Fibroblast of lung (primary cell): ENCODE measurements around the gene MLPH.

Source experiments
- CTCF ChIP-seq, 2 donors: IDR thresholded peaks in 1 of 2; conservative IDR thresholded peaks in 1 of 2; 1 replicate in 1 of 2; 2 replicates in 1 of 2; pipeline ENCODE4 v1.5.1; 2011 to 2012; ENCODE audit warnings: low read length in 2 of 2, control low read depth in 1 of 2, inconsistent platforms in 1 of 2, low read depth in 1 of 2, mild to moderate bottlenecking in 1 of 2
- EZH2 ChIP-seq: IDR thresholded peaks from 2 replicates; pipeline ENCODE4 v1.5.1; 2012; ENCODE audit warnings: low read length, control low read depth, mild to moderate bottlenecking; ENCODE audit errors: missing control alignments

- TF ChIP-seq CTCF (conservative IDR thresholded peaks at IDR 0.05 in 1 of 2, IDR thresholded peaks at IDR 0.05 in 1 of 2; ENCODE audit: low read depth in 1 of 2, low read length in 2 of 2), result no peak
- no peak for TF ChIP-seq EZH2
Observed at GRCh38 chr2:237575869-237576862, 89.1 kb downstream of the MLPH start.
